GM23338 (cell line): ENCODE data around the gene RND3. TPM values are rescaled to one million over a fixed set of nuclear protein-coding genes. Genes with fewer than 3 reads are reported as not detected.

Source experiments
- ATAC-seq: fragments of 200-7000 bp; cut with Tn5 transposase; 3 replicates; pipeline ENCODE4 v1.9.1; 2020
- DNase-seq: peaks from one replicate; pipeline ENCODE4 v3.0.0-alpha.2; 2015; ENCODE audit warnings: low spot score
- H2AFZ ChIP-seq: fragments of 200-600 bp; sonication (generic); 2 replicates; pipeline ENCODE4 v1.8.0; 2016; ENCODE audit warnings: antibody characterized with exemption, mild to moderate bottlenecking, moderate library complexity
- H3F3A ChIP-seq: fragments of 200-600 bp; sonication (generic); replicated peaks from 2 replicates; pipeline ENCODE4 v1.8.0; 2017; ENCODE audit warnings: antibody characterized with exemption, mixed run types, low read depth
- H3K27ac ChIP-seq: fragments of 200-600 bp; sonication (generic); 2 replicates; pipeline ENCODE4 v1.6.1; 2016; ENCODE audit warnings: low read depth
- H3K27me3 ChIP-seq: fragments of 200-600 bp; sonication (generic); 2 replicates; pipeline ENCODE4 v1.8.0; 2016; ENCODE audit warnings: mild to moderate bottlenecking, mixed run types, moderate library complexity; ENCODE audit not compliant: insufficient read depth
- H3K36me3 ChIP-seq: fragments of 200-600 bp; sonication (generic); 2 replicates; pipeline ENCODE4 v1.8.0; 2016; ENCODE audit warnings: mild to moderate bottlenecking; ENCODE audit not compliant: insufficient read depth
- H3K4me1 ChIP-seq: fragments of 200-600 bp; sonication (generic); 2 replicates; pipeline ENCODE4 v1.8.0; 2016; ENCODE audit warnings: mild to moderate bottlenecking, moderate library complexity; ENCODE audit not compliant: insufficient read depth
- H3K4me2 ChIP-seq: fragments of 200-600 bp; sonication (generic); 2 replicates; pipeline ENCODE4 v1.7.1; 2017; ENCODE audit warnings: mixed run types
- H3K4me3 ChIP-seq: fragments of 200-600 bp; sonication (generic); 2 replicates; pipeline ENCODE4 v1.6.1; 2016; ENCODE audit warnings: mixed run types
- H3K79me2 ChIP-seq: fragments of 200-600 bp; sonication (generic); replicated peaks from 2 replicates; pipeline ENCODE4 v1.8.0; 2017; ENCODE audit warnings: mild to moderate bottlenecking; ENCODE audit not compliant: insufficient read depth
- H3K9me2 ChIP-seq: fragments of 200-600 bp; sonication (generic); 2 replicates; pipeline ENCODE4 v1.8.0; 2017; ENCODE audit not compliant: insufficient read depth
- H4K20me1 ChIP-seq: fragments of 200-600 bp; sonication (generic); replicated peaks from 2 replicates; pipeline ENCODE4 v1.8.0; 2017; ENCODE audit warnings: mild to moderate bottlenecking; ENCODE audit not compliant: insufficient read depth
- H3K27ac Mint-ChIP-seq: 2 replicates; pipeline ENCODE4 v1.8.0; 2020; ENCODE audit warnings: inconsistent platforms, mild to moderate bottlenecking, moderate library complexity, mixed read lengths
- H3K27me3 Mint-ChIP-seq: 3 replicates; pipeline ENCODE4 v1.8.0; 2022; ENCODE audit warnings: low read depth, mild to moderate bottlenecking, moderate library complexity, mixed read lengths, inconsistent platforms; ENCODE audit not compliant: insufficient read depth, poor library complexity
- H3K36me3 Mint-ChIP-seq: 3 replicates; pipeline ENCODE4 v1.8.0; 2021; ENCODE audit warnings: low read depth, mild to moderate bottlenecking, inconsistent platforms, moderate library complexity, mixed read lengths
- H3K4me1 Mint-ChIP-seq: 3 replicates; pipeline ENCODE4 v1.8.0; 2020; ENCODE audit warnings: mild to moderate bottlenecking, inconsistent platforms, mixed read lengths
- H3K4me3 Mint-ChIP-seq: 3 replicates; pipeline ENCODE4 v1.8.0; 2021; ENCODE audit warnings: moderate library complexity, mild to moderate bottlenecking, inconsistent platforms, mixed read lengths
- H3K9me3 Mint-ChIP-seq: 3 replicates; pipeline ENCODE4 v1.8.0; 2020; ENCODE audit warnings: moderate library complexity, mild to moderate bottlenecking, inconsistent platforms, mixed read lengths
- CREB1 ChIP-seq: fragments of 250-450 bp; sonication (Bioruptor Pico); IDR thresholded peaks from 2 replicates; pipeline ENCODE4 v1.5.0; 2020; ENCODE audit warnings: low read depth, mild to moderate bottlenecking, moderate library complexity
- ETS1 ChIP-seq: IDR thresholded peaks from 2 replicates; pipeline ENCODE4 v1.6.1; 2016; ENCODE audit warnings: antibody characterized with exemption
- EZH2 ChIP-seq: fragments of 200-600 bp; sonication (generic); IDR thresholded peaks from one replicate; pipeline ENCODE4 v1.8.0; 2017; ENCODE audit warnings: antibody characterized with exemption, mild to moderate bottlenecking, low read depth; ENCODE audit not compliant: unreplicated experiment
- EZH2phosphoT487 ChIP-seq: fragments of 200-600 bp; sonication (generic); IDR thresholded peaks from one replicate; pipeline ENCODE4 v1.8.1; 2018; ENCODE audit warnings: antibody characterized with exemption; ENCODE audit not compliant: unreplicated experiment
- JUNB ChIP-seq: IDR thresholded peaks from one replicate; pipeline ENCODE4 v1.6.1; 2016; ENCODE audit warnings: antibody characterized with exemption; ENCODE audit not compliant: unreplicated experiment
- NANOG ChIP-seq: IDR thresholded peaks from 2 replicates; pipeline ENCODE4 v1.6.1; 2016; ENCODE audit warnings: antibody characterized with exemption, borderline replicate concordance
- POLR2AphosphoS5 ChIP-seq: IDR thresholded peaks from 2 replicates; pipeline ENCODE4 v1.6.1; 2016; ENCODE audit warnings: antibody characterized with exemption, low read depth
- STAT1 ChIP-seq: IDR thresholded peaks from one replicate; pipeline ENCODE4 v1.6.1; 2016; ENCODE audit warnings: antibody characterized with exemption; ENCODE audit not compliant: unreplicated experiment
- polyA plus RNA-seq: library from polyadenylated mRNA; unstranded; fragments of >200 nt; fragmentation: Nextera tagmentation; extraction: Ambion mirVana; gene quantifications from 2 replicates; pipeline ENCODE4 v1.2.1, GENCODE V29; 2016
- total RNA-seq: library from RNA; depleted of rRNA; stranded (reverse); fragments of >200 nt; shearing (Covaris generic); gene quantifications from 2 replicates; pipeline ENCODE4 v1.2.3, GENCODE V29; 2014
- TF ChIP-seq, protein P1 (sequence below): IDR thresholded peaks from one replicate; pipeline ENCODE4 v1.6.1; 2018; ENCODE audit warnings: antibody characterized with exemption; ENCODE audit not compliant: unreplicated experiment
- TF ChIP-seq, protein P2 (sequence below), 2 experiments: fragments of 200-600 bp in 1 of 2; sonication (generic) in 1 of 2; conservative IDR thresholded peaks; 2 replicates each; pipeline versions ENCODE4 v1.5.1 to v1.6.1; 2016 to 2017; ENCODE audit warnings: antibody characterized with exemption in 2 of 2, low read depth in 2 of 2, mild to moderate bottlenecking in 2 of 2, moderate library complexity in 1 of 2

RND3 gene
- total and polyA plus RNA-seq, 2 experiments from 2014 or later = 48.2 to 55.3 TPM

DNA sequence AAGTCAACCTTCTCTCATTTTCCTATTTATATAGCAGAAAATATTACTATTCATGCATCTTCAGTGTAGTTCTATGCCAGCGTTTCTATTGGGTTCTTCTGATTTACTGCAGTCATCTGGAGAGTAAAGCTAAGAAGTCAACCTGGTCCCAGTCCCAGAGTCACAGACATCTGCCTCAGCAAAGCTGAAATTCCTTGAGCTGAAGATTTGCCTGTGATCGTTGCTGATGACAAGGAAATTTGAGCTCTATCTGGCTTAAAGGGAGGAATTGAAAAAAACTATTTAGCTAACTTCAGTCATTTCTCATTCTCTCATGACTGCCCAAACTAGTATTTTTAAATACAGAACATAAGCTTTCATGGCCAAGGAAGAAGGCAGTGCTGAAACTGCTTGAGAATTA lies 45.7 kb downstream of the RND3 start (continued):
- TF ChIP-seq, protein P1, sequence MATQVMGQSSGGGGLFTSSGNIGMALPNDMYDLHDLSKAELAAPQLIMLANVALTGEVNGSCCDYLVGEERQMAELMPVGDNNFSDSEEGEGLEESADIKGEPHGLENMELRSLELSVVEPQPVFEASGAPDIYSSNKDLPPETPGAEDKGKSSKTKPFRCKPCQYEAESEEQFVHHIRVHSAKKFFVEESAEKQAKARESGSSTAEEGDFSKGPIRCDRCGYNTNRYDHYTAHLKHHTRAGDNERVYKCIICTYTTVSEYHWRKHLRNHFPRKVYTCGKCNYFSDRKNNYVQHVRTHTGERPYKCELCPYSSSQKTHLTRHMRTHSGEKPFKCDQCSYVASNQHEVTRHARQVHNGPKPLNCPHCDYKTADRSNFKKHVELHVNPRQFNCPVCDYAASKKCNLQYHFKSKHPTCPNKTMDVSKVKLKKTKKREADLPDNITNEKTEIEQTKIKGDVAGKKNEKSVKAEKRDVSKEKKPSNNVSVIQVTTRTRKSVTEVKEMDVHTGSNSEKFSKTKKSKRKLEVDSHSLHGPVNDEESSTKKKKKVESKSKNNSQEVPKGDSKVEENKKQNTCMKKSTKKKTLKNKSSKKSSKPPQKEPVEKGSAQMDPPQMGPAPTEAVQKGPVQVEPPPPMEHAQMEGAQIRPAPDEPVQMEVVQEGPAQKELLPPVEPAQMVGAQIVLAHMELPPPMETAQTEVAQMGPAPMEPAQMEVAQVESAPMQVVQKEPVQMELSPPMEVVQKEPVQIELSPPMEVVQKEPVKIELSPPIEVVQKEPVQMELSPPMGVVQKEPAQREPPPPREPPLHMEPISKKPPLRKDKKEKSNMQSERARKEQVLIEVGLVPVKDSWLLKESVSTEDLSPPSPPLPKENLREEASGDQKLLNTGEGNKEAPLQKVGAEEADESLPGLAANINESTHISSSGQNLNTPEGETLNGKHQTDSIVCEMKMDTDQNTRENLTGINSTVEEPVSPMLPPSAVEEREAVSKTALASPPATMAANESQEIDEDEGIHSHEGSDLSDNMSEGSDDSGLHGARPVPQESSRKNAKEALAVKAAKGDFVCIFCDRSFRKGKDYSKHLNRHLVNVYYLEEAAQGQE = no peak
- TF ChIP-seq EZH2 (no peak), CREB1 (CRISPR knock-in tag) (no peak), STAT1 (no peak), POLR2AphosphoS5 (no peak)

GRCh38 chr2:150441226-150441625 lies 46.2 kb downstream of the RND3 start:
- Mint-ChIP-seq H3K27ac (no peak overlapping the region), H3K36me3 (peaks cover 5% of the 10 kb centered on the region; the same call in 2 of the 3 replicates), H3K9me3 (peaks cover 5% of the 10 kb centered on the region; the same call in 2 of the 3 replicates), H3K4me1 (no peaks in the 10 kb centered on the region), H3K27me3 (no peaks in the 10 kb centered on the region), H3K4me3 (no peak overlapping the region)
- no peak for ATAC-seq
- Histone ChIP-seq H3K4me3 (no peak overlapping the region), H3K79me2 (no peaks in the 10 kb centered on the region), H3K4me2 (no peak overlapping the region), H3K36me3 (no peaks in the 10 kb centered on the region), H3K4me1 (no peaks in the 10 kb centered on the region), H3K9me2 (no peaks in the 10 kb centered on the region), H2AFZ (no peak overlapping the region), H3K27ac (no peak overlapping the region), H3F3A (no peaks in the 10 kb centered on the region), H4K20me1 (no peaks in the 10 kb centered on the region), H3K27me3 (no peaks in the 10 kb centered on the region)
- TF ChIP-seq CREB1 (CRISPR knock-in tag) (no peak), EZH2 (no peak), EZH2phosphoT487 (no peak), ETS1 (no peak), JUNB (no peak), NANOG (no peak), POLR2AphosphoS5 (no peak), STAT1 (no peak)
- TF ChIP-seq, protein P2, sequence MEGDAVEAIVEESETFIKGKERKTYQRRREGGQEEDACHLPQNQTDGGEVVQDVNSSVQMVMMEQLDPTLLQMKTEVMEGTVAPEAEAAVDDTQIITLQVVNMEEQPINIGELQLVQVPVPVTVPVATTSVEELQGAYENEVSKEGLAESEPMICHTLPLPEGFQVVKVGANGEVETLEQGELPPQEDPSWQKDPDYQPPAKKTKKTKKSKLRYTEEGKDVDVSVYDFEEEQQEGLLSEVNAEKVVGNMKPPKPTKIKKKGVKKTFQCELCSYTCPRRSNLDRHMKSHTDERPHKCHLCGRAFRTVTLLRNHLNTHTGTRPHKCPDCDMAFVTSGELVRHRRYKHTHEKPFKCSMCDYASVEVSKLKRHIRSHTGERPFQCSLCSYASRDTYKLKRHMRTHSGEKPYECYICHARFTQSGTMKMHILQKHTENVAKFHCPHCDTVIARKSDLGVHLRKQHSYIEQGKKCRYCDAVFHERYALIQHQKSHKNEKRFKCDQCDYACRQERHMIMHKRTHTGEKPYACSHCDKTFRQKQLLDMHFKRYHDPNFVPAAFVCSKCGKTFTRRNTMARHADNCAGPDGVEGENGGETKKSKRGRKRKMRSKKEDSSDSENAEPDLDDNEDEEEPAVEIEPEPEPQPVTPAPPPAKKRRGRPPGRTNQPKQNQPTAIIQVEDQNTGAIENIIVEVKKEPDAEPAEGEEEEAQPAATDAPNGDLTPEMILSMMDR (conservative IDR thresholded peaks at IDR 0.05; ENCODE audit: low read depth in 2 of 2) = no peak
- no peak for DNase-seq
